Lung (tissue), 12 donors: Measurements from ENCODE around the gene RLF. TPM values are rescaled to one million over a fixed set of nuclear protein-coding genes. Genes with fewer than 3 reads are reported as not detected.

Source experiments
- ATAC-seq: fragments of 200-7000 bp; cut with Tn5 transposase; one replicate; pipeline ENCODE4 v1.9.1; 2020; ENCODE audit warnings: moderate number of reproducible peaks; ENCODE audit not compliant: insufficient read depth, low FRiP score
- DNase-seq, 3 donors: peaks; one replicate each; pipeline ENCODE4 v3.0.0-alpha.2; 2013 to 2017
- H3K27ac ChIP-seq, 2 donors: one replicate each; pipeline ENCODE4 v1.5.1; 2013; ENCODE audit warnings: mild to moderate bottlenecking in 2 of 2, moderate library complexity in 2 of 2, control low read depth in 1 of 2, inconsistent platforms in 1 of 2, low read depth in 1 of 2, low read length in 1 of 2
- H3K27me3 ChIP-seq, 3 donors: one replicate each; pipeline ENCODE4 v1.5.1; 2013; ENCODE audit warnings: low read length in 2 of 3; ENCODE audit not compliant: control insufficient read depth in 3 of 3, insufficient read depth in 3 of 3
- H3K36me3 ChIP-seq, 4 donors: one replicate each; pipeline ENCODE4 v1.5.1; 2013; ENCODE audit warnings: low read length in 4 of 4, mild to moderate bottlenecking in 1 of 4, moderate library complexity in 1 of 4; ENCODE audit not compliant: control insufficient read depth in 4 of 4, insufficient read depth in 4 of 4
- H3K4me1 ChIP-seq, 5 donors: one replicate each; pipeline ENCODE4 v1.5.1; 2013; ENCODE audit warnings: low read length in 5 of 5, mild to moderate bottlenecking in 2 of 5, moderate library complexity in 1 of 5; ENCODE audit not compliant: control insufficient read depth in 5 of 5, insufficient read depth in 5 of 5
- H3K4me3 ChIP-seq: one replicate; pipeline ENCODE4 v1.5.1; 2013; ENCODE audit warnings: mild to moderate bottlenecking, control low read depth, moderate library complexity
- H3K9ac ChIP-seq, 2 donors: one replicate each; pipeline ENCODE4 v1.5.1; 2013; ENCODE audit warnings: low read length in 2 of 2, control low read depth in 1 of 2; ENCODE audit not compliant: insufficient read depth in 1 of 2
- H3K9me3 ChIP-seq, 4 donors: one replicate each; pipeline ENCODE4 v1.5.1; 2013; ENCODE audit warnings: low read length in 3 of 4, mild to moderate bottlenecking in 1 of 4, moderate library complexity in 1 of 4; ENCODE audit not compliant: control insufficient read depth in 4 of 4, insufficient read depth in 3 of 4
- CTCF ChIP-seq: IDR thresholded peaks from 2 replicates; pipeline ENCODE4 v1.5.1; 2012; ENCODE audit warnings: mild to moderate bottlenecking; ENCODE audit errors: control extremely low read depth, extremely low read depth
- WGBS, 2 donors: extraction: QIAGEN DNeasy Blood & Tissue Kit; methylation state at CpG; one replicate each; pipeline ENCODE4 v1.1.7; 2013; 5-methylcytosine and 5-hydroxymethylcytosine counted together
- polyA plus RNA-seq, 2 donors: library from polyadenylated mRNA; stranded (reverse); fragments of 200-250 nt; gene quantifications; one replicate each; pipeline ENCODE4 v1.2.1, GENCODE V29; 2013
- total RNA-seq, 2 donors: library from RNA; depleted of rRNA in 1 of 2; stranded (reverse); fragments of >200 nt in 1 of 2; gene quantifications; one replicate each; pipeline ENCODE4 v1.2.1, GENCODE V29; 2014 to 2021
- donor health status: control.
- donor health status: control.
- donor health status: Bipolar disorder and iron deficiency.
- donor health status: healthy.
- donor health status: DM: yes; HTN: yes; CAD: no.

Gene RLF
- total and polyA plus RNA-seq, 4 donors, result 3.5 to 43.1 (median 8.5) TPM

GRCh38 chr1:40267767-40268187, 106.6 kb downstream of the RLF start:
- WGBS, 2 donors, result 56 to 76% methylated on average over 2 of the region's 2 CpGs
- no peaks in the 10 kb centered on the region for H3K9me3 ChIP-seq
- ATAC-seq (no peak), DNase-seq (peak in 1 of 3 donors; percentile 13)
- peaks cover 18 to 43% (median 23%) of the 10 kb centered on the region in 4 donors for H3K36me3 ChIP-seq
- H3K27me3 ChIP-seq, result no peaks in the 10 kb centered on the region
- H3K9ac ChIP-seq, result no peak overlapping the region
- H3K27ac ChIP-seq, result peak overlapping the region in 1 of 2 donors; percentile 68
- no peak overlapping the region for H3K4me3 ChIP-seq
- TF ChIP-seq CTCF, result no peak
- peaks cover 0 to 20% (median 0%) of the 10 kb centered on the region in 5 donors for H3K4me1 ChIP-seq

- DNase-seq (no peak), ATAC-seq (no peak)
- H3K9ac ChIP-seq, result no peak overlapping the region
- peaks cover 18 to 44% (median 24%) of the 10 kb centered on the region in 4 donors for H3K36me3 ChIP-seq
- no peaks in the 10 kb centered on the region for H3K27me3 ChIP-seq
- peak overlapping the region in 1 of 2 donors; percentile 78 for H3K27ac ChIP-seq
- no peak for TF ChIP-seq CTCF
- no peak overlapping the region for H3K4me3 ChIP-seq
- peaks cover 0 to 17% (median 0%) of the 10 kb centered on the region in 5 donors for H3K4me1 ChIP-seq
- no peaks in the 10 kb centered on the region for H3K9me3 ChIP-seq
Measured at GRCh38 chr1:40268211-40268610, 107.0 kb downstream of the RLF start.

GRCh38 chr1:40270152-40270834, 109.1 kb downstream of the RLF start:
- Histone ChIP-seq H3K9me3 (no peaks in the 10 kb centered on the region), H3K27ac (peak overlapping the region in 1 of 2 donors; percentile 65), H3K36me3 (peaks cover 19 to 38% (median 20%) of the 10 kb centered on the region in 4 donors), H3K4me3 (no peak overlapping the region), H3K9ac (no peak overlapping the region), H3K27me3 (no peaks in the 10 kb centered on the region), H3K4me1 (peaks cover 0 to 17% (median 0%) of the 10 kb centered on the region in 5 donors)
- no peak for ATAC-seq
- DNase-seq, result no peak
- WGBS, 2 donors, result 61 to 65% methylated on average over 3 of the region's 3 CpGs
- no peak for TF ChIP-seq CTCF
